ENCODE measurements around the gene SARS2. TPM values are rescaled to one million over a fixed set of nuclear protein-coding genes. Genes with fewer than 3 reads are reported as not detected.
A peak's percentile ranks its signal among the peaks of the same experiment; 100 is the strongest.

SARS2 gene
- total and polyA plus RNA-seq, 4 donors: 15.9 to 19.2 (median 17.1) TPM

DNA sequence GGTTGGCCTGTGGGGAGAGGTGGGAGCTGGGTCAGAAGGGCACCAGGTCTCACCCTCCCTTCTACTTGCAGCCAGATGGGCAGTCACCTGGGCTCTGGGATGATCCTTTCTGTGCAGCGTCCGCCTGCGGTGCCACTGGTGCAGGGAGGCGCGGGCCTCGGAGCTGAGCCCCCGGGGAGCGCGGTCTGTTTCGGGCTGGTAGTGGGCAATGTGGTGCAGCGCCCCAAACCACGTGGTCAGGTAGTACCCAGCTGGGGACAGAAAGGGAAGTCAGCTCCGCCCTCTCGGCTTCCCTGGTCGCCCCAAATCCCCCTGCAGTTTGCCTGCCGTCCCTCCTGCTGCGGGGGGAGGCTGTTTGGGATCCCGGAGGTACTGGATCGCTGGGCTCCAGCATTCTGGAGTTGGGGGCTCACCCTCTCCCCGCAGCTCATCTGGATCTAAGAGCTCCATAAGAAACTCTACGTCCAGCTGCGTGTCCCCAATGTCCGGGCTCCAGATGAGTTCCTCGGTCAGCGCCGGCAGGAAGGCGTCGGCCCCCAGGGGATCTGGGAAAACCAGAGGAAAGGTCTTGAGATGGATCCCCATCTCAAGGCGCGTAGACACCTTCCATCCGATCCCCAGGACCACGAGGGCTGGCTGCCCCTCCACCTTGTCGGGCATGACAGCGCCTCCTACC lies 61.3 kb downstream of the SARS2 start:
- Histone ChIP-seq H3K27me3 (ENCODE audit: control insufficient read depth in 4 of 4, insufficient read depth in 4 of 4, low read length in 3 of 4) (no peaks in the 10 kb centered on the region), H3K9ac (ENCODE audit: low read depth in 1 of 2, low read length in 2 of 2) (peak overlapping the region; percentile 61 to 71), H3K27ac (ENCODE audit: low read depth in 1 of 2, low read length in 2 of 2) (peak overlapping the region in 1 of 2 donors; percentile 65), H3K36me3 (ENCODE audit: control insufficient read depth in 4 of 4, insufficient read depth in 3 of 4, low read depth in 1 of 4, low read length in 3 of 4) (no peaks in the 10 kb centered on the region), H3K9me3 (ENCODE audit: control insufficient read depth in 4 of 4, low read length in 3 of 4) (no peaks in the 10 kb centered on the region), H3K4me1 (ENCODE audit: control insufficient read depth in 4 of 4, insufficient read depth in 4 of 4, low read length in 3 of 4) (peaks cover 0 to 18% (median 11%) of the 10 kb centered on the region in 4 donors), H3K4me3 (ENCODE audit: low read depth in 1 of 3, low read length in 3 of 3) (peak overlapping the region; percentile 36 to 65 (median 52))
- TF ChIP-seq RAD21 (IDR thresholded peaks at IDR 0.05) (no peak), FOXA2 (IDR thresholded peaks at IDR 0.05) (no peak), JUND (IDR thresholded peaks at IDR 0.05) (no peak), EGR1 (IDR thresholded peaks at IDR 0.05; ENCODE audit: low read depth in 2 of 2) (no peak), TAF1 (conservative IDR thresholded peaks at IDR 0.05) (no peak), YY1 (IDR thresholded peaks at IDR 0.05) (no peak), RXRA (IDR thresholded peaks at IDR 0.05) (no peak), GABPA (IDR thresholded peaks at IDR 0.05 in 1 of 2, conservative IDR thresholded peaks at IDR 0.05 in 1 of 2) (no peak)
- TF ChIP-seq, protein P1, sequence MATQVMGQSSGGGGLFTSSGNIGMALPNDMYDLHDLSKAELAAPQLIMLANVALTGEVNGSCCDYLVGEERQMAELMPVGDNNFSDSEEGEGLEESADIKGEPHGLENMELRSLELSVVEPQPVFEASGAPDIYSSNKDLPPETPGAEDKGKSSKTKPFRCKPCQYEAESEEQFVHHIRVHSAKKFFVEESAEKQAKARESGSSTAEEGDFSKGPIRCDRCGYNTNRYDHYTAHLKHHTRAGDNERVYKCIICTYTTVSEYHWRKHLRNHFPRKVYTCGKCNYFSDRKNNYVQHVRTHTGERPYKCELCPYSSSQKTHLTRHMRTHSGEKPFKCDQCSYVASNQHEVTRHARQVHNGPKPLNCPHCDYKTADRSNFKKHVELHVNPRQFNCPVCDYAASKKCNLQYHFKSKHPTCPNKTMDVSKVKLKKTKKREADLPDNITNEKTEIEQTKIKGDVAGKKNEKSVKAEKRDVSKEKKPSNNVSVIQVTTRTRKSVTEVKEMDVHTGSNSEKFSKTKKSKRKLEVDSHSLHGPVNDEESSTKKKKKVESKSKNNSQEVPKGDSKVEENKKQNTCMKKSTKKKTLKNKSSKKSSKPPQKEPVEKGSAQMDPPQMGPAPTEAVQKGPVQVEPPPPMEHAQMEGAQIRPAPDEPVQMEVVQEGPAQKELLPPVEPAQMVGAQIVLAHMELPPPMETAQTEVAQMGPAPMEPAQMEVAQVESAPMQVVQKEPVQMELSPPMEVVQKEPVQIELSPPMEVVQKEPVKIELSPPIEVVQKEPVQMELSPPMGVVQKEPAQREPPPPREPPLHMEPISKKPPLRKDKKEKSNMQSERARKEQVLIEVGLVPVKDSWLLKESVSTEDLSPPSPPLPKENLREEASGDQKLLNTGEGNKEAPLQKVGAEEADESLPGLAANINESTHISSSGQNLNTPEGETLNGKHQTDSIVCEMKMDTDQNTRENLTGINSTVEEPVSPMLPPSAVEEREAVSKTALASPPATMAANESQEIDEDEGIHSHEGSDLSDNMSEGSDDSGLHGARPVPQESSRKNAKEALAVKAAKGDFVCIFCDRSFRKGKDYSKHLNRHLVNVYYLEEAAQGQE (IDR thresholded peaks at IDR 0.05): no peak
- WGBS: 32% methylated on average over 34 of the region's 34 CpGs
- no peak for DNase-seq (ENCODE audit: low spot score)

DNA sequence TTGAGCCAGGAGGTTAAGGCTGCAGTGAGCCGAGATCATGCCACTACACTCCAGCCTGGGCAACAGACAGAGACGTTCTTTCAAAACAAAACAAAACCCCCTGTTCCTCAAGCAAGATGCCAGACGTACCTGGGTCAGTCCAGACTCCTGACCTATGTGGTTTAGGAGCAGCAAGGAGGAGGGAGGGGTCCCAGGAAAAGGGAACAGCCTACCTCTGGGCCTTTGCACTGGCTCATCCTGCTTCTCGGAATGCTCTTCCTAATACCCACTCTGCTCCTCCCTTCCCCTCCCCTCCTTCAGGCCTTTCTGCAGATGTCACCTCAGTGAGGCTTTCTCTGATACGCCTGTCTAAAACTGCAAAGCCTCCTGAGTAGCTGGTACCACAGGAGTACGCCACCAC lies 62.0 kb downstream of the SARS2 start:
- 96% methylated on average over 6 of the region's 6 CpGs for WGBS
- no peaks in the 10 kb centered on the region for H3K27me3 ChIP-seq (ENCODE audit: control insufficient read depth in 4 of 4, insufficient read depth in 4 of 4, low read length in 3 of 4)
- H3K36me3 ChIP-seq (ENCODE audit: control insufficient read depth in 4 of 4, insufficient read depth in 3 of 4, low read depth in 1 of 4, low read length in 3 of 4): no peaks in the 10 kb centered on the region
- H3K9ac ChIP-seq (ENCODE audit: low read depth in 1 of 2, low read length in 2 of 2): no peak overlapping the region
- no peak overlapping the region for H3K27ac ChIP-seq (ENCODE audit: low read depth in 1 of 2, low read length in 2 of 2)
- peaks cover 0 to 18% (median 11%) of the 10 kb centered on the region in 4 donors for H3K4me1 ChIP-seq (ENCODE audit: control insufficient read depth in 4 of 4, insufficient read depth in 4 of 4, low read length in 3 of 4)
- H3K4me3 ChIP-seq (ENCODE audit: low read depth in 1 of 3, low read length in 3 of 3): no peak overlapping the region
- H3K9me3 ChIP-seq (ENCODE audit: control insufficient read depth in 4 of 4, low read length in 3 of 4): no peaks in the 10 kb centered on the region
- no peak for DNase-seq (ENCODE audit: low spot score)
- TF ChIP-seq FOXA1 (IDR thresholded peaks at IDR 0.05) (no peak), JUND (IDR thresholded peaks at IDR 0.05) (no peak), HNF4G (IDR thresholded peaks at IDR 0.05) (no peak), SP1 (IDR thresholded peaks at IDR 0.05) (no peak), RXRA (IDR thresholded peaks at IDR 0.05) (no peak)
- TF ChIP-seq, protein P2, sequence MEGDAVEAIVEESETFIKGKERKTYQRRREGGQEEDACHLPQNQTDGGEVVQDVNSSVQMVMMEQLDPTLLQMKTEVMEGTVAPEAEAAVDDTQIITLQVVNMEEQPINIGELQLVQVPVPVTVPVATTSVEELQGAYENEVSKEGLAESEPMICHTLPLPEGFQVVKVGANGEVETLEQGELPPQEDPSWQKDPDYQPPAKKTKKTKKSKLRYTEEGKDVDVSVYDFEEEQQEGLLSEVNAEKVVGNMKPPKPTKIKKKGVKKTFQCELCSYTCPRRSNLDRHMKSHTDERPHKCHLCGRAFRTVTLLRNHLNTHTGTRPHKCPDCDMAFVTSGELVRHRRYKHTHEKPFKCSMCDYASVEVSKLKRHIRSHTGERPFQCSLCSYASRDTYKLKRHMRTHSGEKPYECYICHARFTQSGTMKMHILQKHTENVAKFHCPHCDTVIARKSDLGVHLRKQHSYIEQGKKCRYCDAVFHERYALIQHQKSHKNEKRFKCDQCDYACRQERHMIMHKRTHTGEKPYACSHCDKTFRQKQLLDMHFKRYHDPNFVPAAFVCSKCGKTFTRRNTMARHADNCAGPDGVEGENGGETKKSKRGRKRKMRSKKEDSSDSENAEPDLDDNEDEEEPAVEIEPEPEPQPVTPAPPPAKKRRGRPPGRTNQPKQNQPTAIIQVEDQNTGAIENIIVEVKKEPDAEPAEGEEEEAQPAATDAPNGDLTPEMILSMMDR (IDR thresholded peaks at IDR 0.05; ENCODE audit: low read depth, low read length, missing input control): no peak
- TF ChIP-seq, protein P3, sequence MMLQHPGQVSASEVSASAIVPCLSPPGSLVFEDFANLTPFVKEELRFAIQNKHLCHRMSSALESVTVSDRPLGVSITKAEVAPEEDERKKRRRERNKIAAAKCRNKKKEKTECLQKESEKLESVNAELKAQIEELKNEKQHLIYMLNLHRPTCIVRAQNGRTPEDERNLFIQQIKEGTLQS (IDR thresholded peaks at IDR 0.05): no peak
- TF ChIP-seq, protein P1 (IDR thresholded peaks at IDR 0.05): no peak
